Bronchial epithelial cell (primary cell): ENCODE data around the gene POMP. TPM values are rescaled to one million over a fixed set of nuclear protein-coding genes. Genes with fewer than 3 reads are reported as not detected.

ENCODE experiments used
- DNase-seq: peaks from one replicate; pipeline ENCODE4 v3.0.0-alpha.2; 2010; ENCODE audit warnings: low read depth
- FAIRE-seq: peaks from 2 replicates; lab custom pipeline; 2011; peaks lifted over from hg19 to GRCh38; lab: Jason Lieb, UNC
- H3K27me3 ChIP-seq: 2 replicates; pipeline ENCODE4 v1.5.1; 2011; ENCODE audit warnings: low read length; ENCODE audit not compliant: control insufficient read depth, insufficient read depth
- H3K36me3 ChIP-seq: 2 replicates; pipeline ENCODE4 v1.5.1; 2011; ENCODE audit warnings: low read length; ENCODE audit not compliant: control insufficient read depth, insufficient read depth
- H3K4me3 ChIP-seq: 2 replicates; pipeline ENCODE4 v1.5.1; 2011; ENCODE audit warnings: mild to moderate bottlenecking, low read depth, low read length, control low read depth
- total RNA-seq: library from RNA; depleted of rRNA; stranded (reverse); fragments of >200 nt; gene quantifications from 2 replicates; pipeline ENCODE4 v1.2.1, GENCODE V29; 2014
- TF ChIP-seq, protein P1 (sequence below): IDR thresholded peaks from 2 replicates; pipeline ENCODE4 v1.5.1; 2011; ENCODE audit warnings: mild to moderate bottlenecking, moderate library complexity, low read length, control low read depth, inconsistent platforms; ENCODE audit not compliant: insufficient read depth, severe bottlenecking

POMP gene
- total RNA-seq, 1 donor from 2014 or later = 51.9 TPM

- peak overlapping the region; percentile 54 for H3K4me3 ChIP-seq
- DNase-seq = peak; percentile 32
- H3K27me3 ChIP-seq = no peaks in the 10 kb centered on the region
- FAIRE-seq = no peak
- TF ChIP-seq, protein P1, sequence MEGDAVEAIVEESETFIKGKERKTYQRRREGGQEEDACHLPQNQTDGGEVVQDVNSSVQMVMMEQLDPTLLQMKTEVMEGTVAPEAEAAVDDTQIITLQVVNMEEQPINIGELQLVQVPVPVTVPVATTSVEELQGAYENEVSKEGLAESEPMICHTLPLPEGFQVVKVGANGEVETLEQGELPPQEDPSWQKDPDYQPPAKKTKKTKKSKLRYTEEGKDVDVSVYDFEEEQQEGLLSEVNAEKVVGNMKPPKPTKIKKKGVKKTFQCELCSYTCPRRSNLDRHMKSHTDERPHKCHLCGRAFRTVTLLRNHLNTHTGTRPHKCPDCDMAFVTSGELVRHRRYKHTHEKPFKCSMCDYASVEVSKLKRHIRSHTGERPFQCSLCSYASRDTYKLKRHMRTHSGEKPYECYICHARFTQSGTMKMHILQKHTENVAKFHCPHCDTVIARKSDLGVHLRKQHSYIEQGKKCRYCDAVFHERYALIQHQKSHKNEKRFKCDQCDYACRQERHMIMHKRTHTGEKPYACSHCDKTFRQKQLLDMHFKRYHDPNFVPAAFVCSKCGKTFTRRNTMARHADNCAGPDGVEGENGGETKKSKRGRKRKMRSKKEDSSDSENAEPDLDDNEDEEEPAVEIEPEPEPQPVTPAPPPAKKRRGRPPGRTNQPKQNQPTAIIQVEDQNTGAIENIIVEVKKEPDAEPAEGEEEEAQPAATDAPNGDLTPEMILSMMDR = no peak
- H3K36me3 ChIP-seq = no peaks in the 10 kb centered on the region
These were observed 60.5 kb downstream of the POMP start for GRCh38 chr13:28719227-28720055.

- TF ChIP-seq, protein P1 = no peak
- no peak for DNase-seq
- H3K27me3 ChIP-seq = no peaks in the 10 kb centered on the region
- no peak for FAIRE-seq
- H3K36me3 ChIP-seq = no peaks in the 10 kb centered on the region
- H3K4me3 ChIP-seq = no peak overlapping the region
These were observed 64.9 kb downstream of the POMP start for GRCh38 chr13:28723806-28724205.

GRCh38 chr13:28725046-28725610 is 66.2 kb downstream of the POMP start:
- TF ChIP-seq, protein P1 = no peak
- no peak for DNase-seq
- no peaks in the 10 kb centered on the region for H3K27me3 ChIP-seq
- no peak overlapping the region for H3K4me3 ChIP-seq
- no peak for FAIRE-seq
- no peaks in the 10 kb centered on the region for H3K36me3 ChIP-seq

Other genes with a start within 250 kb of the POMP start
- gene FLT1, start 164.0 kb upstream of the POMP start, total RNA-seq = under 0.01 TPM in 1 of 2 replicates, not detected in the other
- 0.79 and 1.5 TPM in 2 replicates for gene SLC46A3, start 59.8 kb downstream of the POMP start, total RNA-seq
- gene MTUS2, start 161.2 kb downstream of the POMP start, total RNA-seq = not detected in 2 replicates